ENCODE measurements around the gene ITGAD.

The ITGAD gene

GRCh38 chr16:31386157-31386984 is 6.8 kb upstream of the ITGAD start:
- ChIA-PET POLR2A (interaction anchor here (2.0 kb wide), 1 partner anchor 42 kb away, joined by 4 read pairs; the partner anchor contains the start of gene COX6A2), CTCF (interaction anchor here (0.6 to 1.4 kb wide), 6 partner anchors 9 to 482 kb away, joined by 3 to 6 read pairs (median 4); partner anchors contain the start of genes HSD3B7 and ZNF843)
- H3K4me3 ChIP-seq (ENCODE audit: low read depth, low read length) = no peak overlapping the region
- no peaks in the 10 kb centered on the region for H3K36me3 ChIP-seq (ENCODE audit: control insufficient read depth in 2 of 2, insufficient read depth in 1 of 2, low read length in 2 of 2)
- H3K4me1 ChIP-seq (ENCODE audit: control insufficient read depth, insufficient read depth, low read length) = peaks cover 7% of the 10 kb centered on the region
- H3K27ac ChIP-seq (ENCODE audit: extremely low read depth, low read depth, low read length) = no peak overlapping the region
- no peaks in the 10 kb centered on the region for H3K9me3 ChIP-seq (ENCODE audit: control insufficient read depth, insufficient read depth, low read depth, low read length)
- TF ChIP-seq TRIM28 (IDR thresholded peaks at IDR 0.05; ENCODE audit: borderline replicate concordance, low read length) = no peak
- no peak for TF ChIP-seq ZNF501 (tag by site-specific recombination; IDR thresholded peaks at IDR 0.05)
- peak; percentile 80 for TF ChIP-seq MYNN (tag by site-specific recombination; IDR thresholded peaks at IDR 0.05; ENCODE audit: borderline replicate concordance)
- no peak for TF ChIP-seq ZNF549 (tag by site-specific recombination; IDR thresholded peaks at IDR 0.05)
- peak; percentile 38 for TF ChIP-seq ZFHX2 (tag by site-specific recombination; conservative IDR thresholded peaks at IDR 0.05)
- TF ChIP-seq ZNF362 (tag by site-specific recombination; IDR thresholded peaks at IDR 0.05) = 0 out of 2 replicates have a peak, but pooled peaks have one; percentile 56
- no peak for TF ChIP-seq ZNF548 (tag by site-specific recombination; IDR thresholded peaks at IDR 0.05)
- TF ChIP-seq ZNF114 (tag by site-specific recombination; IDR thresholded peaks at IDR 0.05) = no peak
- TF ChIP-seq KLF8 (tag by site-specific recombination; IDR thresholded peaks at IDR 0.05) = no peak
- TF ChIP-seq ZNF169 (tag by site-specific recombination; IDR thresholded peaks at IDR 0.05) = no peak
- peak; percentile 92 for TF ChIP-seq ZBTB17 (tag by site-specific recombination; IDR thresholded peaks at IDR 0.05)
- no peak for TF ChIP-seq ZNF132 (tag by site-specific recombination; IDR thresholded peaks at IDR 0.05; ENCODE audit: borderline replicate concordance)
- TF ChIP-seq SCRT2 (tag by site-specific recombination; IDR thresholded peaks at IDR 0.05) = peak; percentile 77
- TF ChIP-seq SP3 (tag by site-specific recombination; IDR thresholded peaks at IDR 0.05) = peak; percentile 36
- no peak for TF ChIP-seq ZFP69B (tag by site-specific recombination; IDR thresholded peaks at IDR 0.05)
- TF ChIP-seq ZBTB20 (tag by site-specific recombination; IDR thresholded peaks at IDR 0.05) = no peak
- 0 out of 2 replicates have a peak, but pooled peaks have one; percentile 56 for TF ChIP-seq ZNF561 (tag by site-specific recombination; IDR thresholded peaks at IDR 0.05; ENCODE audit: borderline replicate concordance)
- TF ChIP-seq GLI2 (tag by site-specific recombination; IDR thresholded peaks at IDR 0.05; ENCODE audit: borderline replicate concordance, low read depth) = no peak
- TF ChIP-seq ZNF660 (tag by site-specific recombination; IDR thresholded peaks at IDR 0.05) = no peak
- no peak for TF ChIP-seq KLF1 (tag by site-specific recombination; IDR thresholded peaks at IDR 0.05)
- TF ChIP-seq PRDM10 (tag by site-specific recombination; IDR thresholded peaks at IDR 0.05) = peak; percentile 25; the same call in 1 of the 2 replicates
- TF ChIP-seq ZNF658 (tag by site-specific recombination; IDR thresholded peaks at IDR 0.05) = no peak
- TF ChIP-seq WT1 (tag by site-specific recombination; IDR thresholded peaks at IDR 0.05) = 0 out of 2 replicates have a peak, but pooled peaks have one; percentile 34
- no peak for TF ChIP-seq TCF7L2 (IDR thresholded peaks at IDR 0.05; ENCODE audit: borderline replicate concordance, low read depth, low read length)
- no peak for TF ChIP-seq ZSCAN18 (tag by site-specific recombination; IDR thresholded peaks at IDR 0.05)
- TF ChIP-seq EGR2 (tag by site-specific recombination; IDR thresholded peaks at IDR 0.05; ENCODE audit: low read depth) = peak; percentile 49; the same call in 1 of the 2 replicates
- peak; percentile 81 for TF ChIP-seq ZNF600 (tag by site-specific recombination; IDR thresholded peaks at IDR 0.05)
- no peak for TF ChIP-seq ZNF10 (tag by site-specific recombination; IDR thresholded peaks at IDR 0.05)
- TF ChIP-seq HOXD13 (CRISPR knock-in tag; IDR thresholded peaks at IDR 0.05; ENCODE audit: borderline replicate concordance) = no peak
- TF ChIP-seq ZNF677 (tag by site-specific recombination; IDR thresholded peaks at IDR 0.05) = no peak
- no peak for TF ChIP-seq ZFP37 (tag by site-specific recombination; IDR thresholded peaks at IDR 0.05)
- TF ChIP-seq GLI4 (tag by site-specific recombination; IDR thresholded peaks at IDR 0.05) = no peak
